Measurements from ENCODE around the gene ALDH1L1. TPM values are rescaled to one million over a fixed set of nuclear protein-coding genes. Genes with fewer than 3 reads are reported as not detected.

The ALDH1L1 gene
- total and polyA plus RNA-seq, 2 experiments from 2014 or later: 1.0 to 1.3 TPM

- TF ChIP-seq, protein P1, sequence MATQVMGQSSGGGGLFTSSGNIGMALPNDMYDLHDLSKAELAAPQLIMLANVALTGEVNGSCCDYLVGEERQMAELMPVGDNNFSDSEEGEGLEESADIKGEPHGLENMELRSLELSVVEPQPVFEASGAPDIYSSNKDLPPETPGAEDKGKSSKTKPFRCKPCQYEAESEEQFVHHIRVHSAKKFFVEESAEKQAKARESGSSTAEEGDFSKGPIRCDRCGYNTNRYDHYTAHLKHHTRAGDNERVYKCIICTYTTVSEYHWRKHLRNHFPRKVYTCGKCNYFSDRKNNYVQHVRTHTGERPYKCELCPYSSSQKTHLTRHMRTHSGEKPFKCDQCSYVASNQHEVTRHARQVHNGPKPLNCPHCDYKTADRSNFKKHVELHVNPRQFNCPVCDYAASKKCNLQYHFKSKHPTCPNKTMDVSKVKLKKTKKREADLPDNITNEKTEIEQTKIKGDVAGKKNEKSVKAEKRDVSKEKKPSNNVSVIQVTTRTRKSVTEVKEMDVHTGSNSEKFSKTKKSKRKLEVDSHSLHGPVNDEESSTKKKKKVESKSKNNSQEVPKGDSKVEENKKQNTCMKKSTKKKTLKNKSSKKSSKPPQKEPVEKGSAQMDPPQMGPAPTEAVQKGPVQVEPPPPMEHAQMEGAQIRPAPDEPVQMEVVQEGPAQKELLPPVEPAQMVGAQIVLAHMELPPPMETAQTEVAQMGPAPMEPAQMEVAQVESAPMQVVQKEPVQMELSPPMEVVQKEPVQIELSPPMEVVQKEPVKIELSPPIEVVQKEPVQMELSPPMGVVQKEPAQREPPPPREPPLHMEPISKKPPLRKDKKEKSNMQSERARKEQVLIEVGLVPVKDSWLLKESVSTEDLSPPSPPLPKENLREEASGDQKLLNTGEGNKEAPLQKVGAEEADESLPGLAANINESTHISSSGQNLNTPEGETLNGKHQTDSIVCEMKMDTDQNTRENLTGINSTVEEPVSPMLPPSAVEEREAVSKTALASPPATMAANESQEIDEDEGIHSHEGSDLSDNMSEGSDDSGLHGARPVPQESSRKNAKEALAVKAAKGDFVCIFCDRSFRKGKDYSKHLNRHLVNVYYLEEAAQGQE (IDR thresholded peaks at IDR 0.05; ENCODE audit: unreplicated experiment): no peak
- TF ChIP-seq, protein P2, sequence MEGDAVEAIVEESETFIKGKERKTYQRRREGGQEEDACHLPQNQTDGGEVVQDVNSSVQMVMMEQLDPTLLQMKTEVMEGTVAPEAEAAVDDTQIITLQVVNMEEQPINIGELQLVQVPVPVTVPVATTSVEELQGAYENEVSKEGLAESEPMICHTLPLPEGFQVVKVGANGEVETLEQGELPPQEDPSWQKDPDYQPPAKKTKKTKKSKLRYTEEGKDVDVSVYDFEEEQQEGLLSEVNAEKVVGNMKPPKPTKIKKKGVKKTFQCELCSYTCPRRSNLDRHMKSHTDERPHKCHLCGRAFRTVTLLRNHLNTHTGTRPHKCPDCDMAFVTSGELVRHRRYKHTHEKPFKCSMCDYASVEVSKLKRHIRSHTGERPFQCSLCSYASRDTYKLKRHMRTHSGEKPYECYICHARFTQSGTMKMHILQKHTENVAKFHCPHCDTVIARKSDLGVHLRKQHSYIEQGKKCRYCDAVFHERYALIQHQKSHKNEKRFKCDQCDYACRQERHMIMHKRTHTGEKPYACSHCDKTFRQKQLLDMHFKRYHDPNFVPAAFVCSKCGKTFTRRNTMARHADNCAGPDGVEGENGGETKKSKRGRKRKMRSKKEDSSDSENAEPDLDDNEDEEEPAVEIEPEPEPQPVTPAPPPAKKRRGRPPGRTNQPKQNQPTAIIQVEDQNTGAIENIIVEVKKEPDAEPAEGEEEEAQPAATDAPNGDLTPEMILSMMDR (conservative IDR thresholded peaks at IDR 0.05; ENCODE audit: low read depth in 2 of 2): no peak
- TF ChIP-seq CREB1 (CRISPR knock-in tag; IDR thresholded peaks at IDR 0.05; ENCODE audit: low read depth) (no peak), NANOG (IDR thresholded peaks at IDR 0.05; ENCODE audit: borderline replicate concordance) (no peak), JUNB (IDR thresholded peaks at IDR 0.05; ENCODE audit: unreplicated experiment) (no peak), ZNF331 (CRISPR knock-in tag; IDR thresholded peaks at IDR 0.05; ENCODE audit: low read depth) (no peak)
Observed at GRCh38 chr3:126208606-126209256, 28.3 kb upstream of the ALDH1L1 start (continued).

DNA sequence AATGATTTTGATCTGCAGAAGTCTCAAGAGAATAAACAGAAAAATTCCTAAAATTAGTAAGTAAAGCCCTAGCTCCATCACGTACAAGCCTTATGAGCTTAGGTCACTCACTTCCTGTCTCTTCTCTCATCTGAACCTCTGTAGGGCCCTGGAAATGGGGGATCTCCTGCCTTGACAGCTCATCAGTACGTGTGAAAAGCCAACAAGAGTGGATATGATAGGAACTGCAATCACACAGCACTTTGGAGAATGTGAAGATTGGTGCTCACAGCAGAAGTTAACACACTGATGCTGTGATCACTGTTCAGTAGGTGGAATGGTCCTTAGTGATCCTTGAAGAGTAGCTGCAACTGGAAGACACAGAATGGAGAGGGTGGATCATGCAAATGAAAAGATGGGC is 27.8 kb upstream of the ALDH1L1 start:
- Histone ChIP-seq H3K4me3 (no peak overlapping the region), H4K20me1 (replicated peaks; ENCODE audit: insufficient read depth) (no peaks in the 10 kb centered on the region), H3K27me3 (ENCODE audit: insufficient read depth) (0 out of 2 replicates have a peak, but pooled peaks cover 6% of the 10 kb centered on the region), H2AFZ (no peak overlapping the region), H3K4me2 (no peak overlapping the region), H3K9me2 (ENCODE audit: insufficient read depth) (peaks cover 19% of the 10 kb centered on the region), H3K36me3 (ENCODE audit: insufficient read depth) (no peaks in the 10 kb centered on the region), H3K79me2 (replicated peaks; ENCODE audit: insufficient read depth) (no peaks in the 10 kb centered on the region), H3K4me1 (ENCODE audit: insufficient read depth) (peaks cover 9% of the 10 kb centered on the region; the same call in 1 of the 2 replicates), H3F3A (replicated peaks; ENCODE audit: low read depth) (no peaks in the 10 kb centered on the region), H3K27ac (ENCODE audit: low read depth) (no peak overlapping the region)
- no peaks in the 10 kb centered on the region; the same call in 2 of the 3 replicates for H3K36me3 Mint-ChIP-seq (ENCODE audit: low read depth)
- DNase-seq (ENCODE audit: low spot score) (no peak), ATAC-seq (no peak)
- H3K9me3 Mint-ChIP-seq: peaks cover 2% of the 10 kb centered on the region; the same call in 2 of the 3 replicates
- H3K27me3 Mint-ChIP-seq (ENCODE audit: insufficient read depth, low read depth, poor library complexity): peaks cover 17% of the 10 kb centered on the region
- H3K4me3 Mint-ChIP-seq: no peak overlapping the region
- no peak overlapping the region for H3K27ac Mint-ChIP-seq
- H3K4me1 Mint-ChIP-seq: peaks cover 9% of the 10 kb centered on the region; the same call in 2 of the 3 replicates
- no peak for TF ChIP-seq ZNF462 (CRISPR knock-in tag; IDR thresholded peaks at IDR 0.05)
- TF ChIP-seq STAT1 (IDR thresholded peaks at IDR 0.05; ENCODE audit: unreplicated experiment): no peak
- TF ChIP-seq ZNF331 (CRISPR knock-in tag; IDR thresholded peaks at IDR 0.05; ENCODE audit: low read depth): no peak
- TF ChIP-seq, protein P3, sequence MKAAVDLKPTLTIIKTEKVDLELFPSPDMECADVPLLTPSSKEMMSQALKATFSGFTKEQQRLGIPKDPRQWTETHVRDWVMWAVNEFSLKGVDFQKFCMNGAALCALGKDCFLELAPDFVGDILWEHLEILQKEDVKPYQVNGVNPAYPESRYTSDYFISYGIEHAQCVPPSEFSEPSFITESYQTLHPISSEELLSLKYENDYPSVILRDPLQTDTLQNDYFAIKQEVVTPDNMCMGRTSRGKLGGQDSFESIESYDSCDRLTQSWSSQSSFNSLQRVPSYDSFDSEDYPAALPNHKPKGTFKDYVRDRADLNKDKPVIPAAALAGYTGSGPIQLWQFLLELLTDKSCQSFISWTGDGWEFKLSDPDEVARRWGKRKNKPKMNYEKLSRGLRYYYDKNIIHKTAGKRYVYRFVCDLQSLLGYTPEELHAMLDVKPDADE (IDR thresholded peaks at IDR 0.05): no peak
